Myocyte (in vitro differentiated cells): ENCODE results near the gene PCDHB8. TPM values are rescaled to one million over a fixed set of nuclear protein-coding genes. Genes with fewer than 3 reads are reported as not detected.
"Not testable (repeated sequence)": the region's sequence is repeated elsewhere in the genome, so short reads cannot be mapped to it uniquely, and the experiment has no call there.

Experiments
- DNase-seq: peaks from one replicate; pipeline ENCODE4 v3.0.0-alpha.2; 2012; ENCODE audit warnings: low read depth
- total RNA-seq: library from RNA; depleted of rRNA; stranded (reverse); fragments of >200 nt; gene quantifications from 2 replicates; pipeline ENCODE4 v1.2.3, GENCODE V29; 2014

PCDHB8 gene
- total RNA-seq, 1 donor from 2014 or later: 9.5 TPM

DNA sequence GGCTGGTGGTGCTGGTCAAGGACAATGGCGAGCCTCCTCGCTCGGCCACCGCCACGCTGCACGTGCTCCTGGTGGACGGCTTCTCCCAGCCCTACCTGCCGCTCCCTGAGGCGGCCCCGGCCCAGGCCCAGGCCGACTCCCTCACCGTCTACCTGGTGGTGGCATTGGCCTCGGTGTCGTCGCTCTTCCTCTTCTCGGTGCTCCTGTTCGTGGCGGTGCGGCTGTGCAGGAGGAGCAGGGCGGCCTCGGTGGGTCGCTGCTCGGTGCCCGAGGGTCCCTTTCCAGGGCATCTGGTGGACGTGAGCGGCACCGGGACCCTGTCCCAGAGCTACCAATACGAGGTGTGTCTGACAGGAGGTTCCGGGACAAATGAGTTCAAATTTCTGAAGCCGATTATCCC is 47.8 kb downstream of the PCDHB8 start:
- not testable (repeated sequence) for DNase-seq

Other genes with a start within 250 kb of the PCDHB8 start
- 0.05 and 0.10 TPM in 2 replicates for gene PCDHAC2, start 211.3 kb upstream of the PCDHB8 start, total RNA-seq
- not detected in 2 replicates for gene PCDHB1, start 126.4 kb upstream of the PCDHB8 start, total RNA-seq
- gene PCDHB2, start 83.2 kb upstream of the PCDHB8 start, total RNA-seq: 20.3 and 21.5 TPM in 2 replicates
- gene PCDHB3, start 77.3 kb upstream of the PCDHB8 start, total RNA-seq: 4.2 and 4.7 TPM in 2 replicates
- gene PCDHB4, start 56.0 kb upstream of the PCDHB8 start, total RNA-seq: 6.6 and 7.1 TPM in 2 replicates
- gene PCDHB5, start 42.6 kb upstream of the PCDHB8 start, total RNA-seq: 0.36 and 1.0 TPM in 2 replicates
- gene PCDHB6, start 27.7 kb upstream of the PCDHB8 start, total RNA-seq: 1.5 and 2.3 TPM in 2 replicates
- gene PCDHB7, start 5.1 kb upstream of the PCDHB8 start, total RNA-seq: 5.1 and 6.6 TPM in 2 replicates
- gene PCDHB16, start 4.6 kb downstream of the PCDHB8 start, total RNA-seq: 13.5 and 14.7 TPM in 2 replicates
- gene PCDHB9, start 9.4 kb downstream of the PCDHB8 start, total RNA-seq: 6.8 TPM in 2 replicates
- gene PCDHB10, start 14.6 kb downstream of the PCDHB8 start, total RNA-seq: 6.7 and 7.4 TPM in 2 replicates
- 3.9 and 5.3 TPM in 2 replicates for gene PCDHB11, start 21.8 kb downstream of the PCDHB8 start, total RNA-seq
- 5.4 and 7.2 TPM in 2 replicates for gene PCDHB12, start 30.9 kb downstream of the PCDHB8 start, total RNA-seq
- 5.3 and 6.4 TPM in 2 replicates for gene PCDHB13, start 36.1 kb downstream of the PCDHB8 start, total RNA-seq
- 6.2 and 6.9 TPM in 2 replicates for gene PCDHB14, start 45.6 kb downstream of the PCDHB8 start, total RNA-seq
- 3.1 and 4.6 TPM in 2 replicates for gene PCDHB15, start 67.6 kb downstream of the PCDHB8 start, total RNA-seq
- 0.43 and 0.62 TPM in 2 replicates for gene SLC25A2, start 126.3 kb downstream of the PCDHB8 start, total RNA-seq
- gene TAF7, start 143.0 kb downstream of the PCDHB8 start, total RNA-seq: 97.0 and 116 TPM in 2 replicates
- 5.2 and 5.9 TPM in 2 replicates for gene PCDHGA1, start 152.7 kb downstream of the PCDHB8 start, total RNA-seq
- 0.94 and 1.1 TPM in 2 replicates for gene PCDHGA2, start 161.0 kb downstream of the PCDHB8 start, total RNA-seq
- gene PCDHGA3, start 166.0 kb downstream of the PCDHB8 start, total RNA-seq: 0.48 and 0.57 TPM in 2 replicates
- gene PCDHGB1, start 172.3 kb downstream of the PCDHB8 start, total RNA-seq: 8.7 and 9.8 TPM in 2 replicates
- 2.9 and 3.3 TPM in 2 replicates for gene PCDHGA4, start 177.2 kb downstream of the PCDHB8 start, total RNA-seq
- 14.0 and 14.5 TPM in 2 replicates for gene PCDHGB2, start 182.2 kb downstream of the PCDHB8 start, total RNA-seq
- gene PCDHGA5, start 186.4 kb downstream of the PCDHB8 start, total RNA-seq: 1.7 and 2.2 TPM in 2 replicates
- 1.8 TPM in 2 replicates for gene PCDHGB3, start 192.5 kb downstream of the PCDHB8 start, total RNA-seq
- 0.88 and 1.8 TPM in 2 replicates for gene PCDHGA6, start 196.1 kb downstream of the PCDHB8 start, total RNA-seq
- 1.1 and 2.3 TPM in 2 replicates for gene PCDHGA7, start 205.0 kb downstream of the PCDHB8 start, total RNA-seq
- gene PCDHGB4, start 209.9 kb downstream of the PCDHB8 start, total RNA-seq: 1.1 and 2.2 TPM in 2 replicates
- 1.6 and 2.2 TPM in 2 replicates for gene PCDHGA8, start 214.8 kb downstream of the PCDHB8 start, total RNA-seq
- 0.47 and 1.4 TPM in 2 replicates for gene PCDHGB5, start 220.2 kb downstream of the PCDHB8 start, total RNA-seq
- 0.88 and 1.7 TPM in 2 replicates for gene PCDHGA9, start 225.0 kb downstream of the PCDHB8 start, total RNA-seq
- 0.78 and 0.96 TPM in 2 replicates for gene PCDHGB6, start 230.2 kb downstream of the PCDHB8 start, total RNA-seq
- 32.1 and 35.7 TPM in 2 replicates for gene PCDHGA10, start 235.2 kb downstream of the PCDHB8 start, total RNA-seq
- 1.4 and 3.4 TPM in 2 replicates for gene PCDHGB7, start 239.9 kb downstream of the PCDHB8 start, total RNA-seq
- gene PCDHGA11, start 243.3 kb downstream of the PCDHB8 start, total RNA-seq: 2.0 and 2.1 TPM in 2 replicates